ENCODE data around the gene DYNC1I1. TPM values are rescaled to one million over a fixed set of nuclear protein-coding genes. Genes with fewer than 3 reads are reported as not detected.

The DYNC1I1 gene
- total and polyA plus RNA-seq, 2 donors: 2.5 to 6.3 TPM

DNA sequence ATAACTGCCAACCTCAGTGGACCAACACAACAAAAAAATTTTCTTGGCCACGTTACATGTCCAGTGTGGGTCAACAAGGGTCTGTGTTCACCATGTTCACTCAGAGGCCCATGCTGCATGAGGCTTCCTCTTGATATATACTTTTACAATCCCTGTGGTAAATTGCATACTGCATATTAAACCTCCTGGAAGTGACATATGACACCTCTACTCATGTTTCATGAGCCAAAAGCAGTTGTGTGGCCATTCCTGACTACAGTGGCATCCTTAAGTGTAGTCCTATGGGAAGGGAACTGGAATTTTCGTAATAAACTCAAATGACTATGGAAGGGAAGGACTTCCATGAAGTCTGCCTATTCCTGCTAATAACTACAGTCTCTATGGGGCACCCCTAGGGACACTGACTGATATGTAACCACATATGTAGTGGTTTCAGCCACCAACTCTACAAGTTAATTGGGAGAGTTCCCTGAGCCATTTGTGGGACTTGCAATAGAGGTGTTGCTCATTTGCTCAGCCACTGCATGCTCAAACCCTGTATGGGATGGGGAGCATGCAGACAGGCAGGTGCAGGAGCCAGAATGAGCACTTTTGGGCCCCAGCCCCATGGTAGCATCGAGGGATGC lies 9.7 kb downstream of the DYNC1I1 start:
- Histone ChIP-seq H3K36me3 (ENCODE audit: control insufficient read depth in 2 of 2, insufficient read depth in 2 of 2, low read length in 1 of 2) (no peaks in the 10 kb centered on the region), H3K9me3 (ENCODE audit: control insufficient read depth in 2 of 2, insufficient read depth in 1 of 2, low read length in 1 of 2) (no peaks in the 10 kb centered on the region), H3K27ac (ENCODE audit: low read depth in 1 of 2, low read length in 1 of 2) (no peak overlapping the region), H3K4me1 (ENCODE audit: control insufficient read depth in 2 of 2, insufficient read depth in 2 of 2, low read length in 2 of 2) (no peaks in the 10 kb centered on the region), H3K27me3 (ENCODE audit: control insufficient read depth in 2 of 2, insufficient read depth in 1 of 2, low read length in 1 of 2) (no peaks in the 10 kb centered on the region), H3K4me3 (ENCODE audit: low read length in 2 of 2) (no peak overlapping the region)
- WGBS: 78% methylated on average over 3 of the region's 3 CpGs
- no peak for DNase-seq (ENCODE audit: low read depth in 6 of 9, low spot score in 9 of 9)

DNA sequence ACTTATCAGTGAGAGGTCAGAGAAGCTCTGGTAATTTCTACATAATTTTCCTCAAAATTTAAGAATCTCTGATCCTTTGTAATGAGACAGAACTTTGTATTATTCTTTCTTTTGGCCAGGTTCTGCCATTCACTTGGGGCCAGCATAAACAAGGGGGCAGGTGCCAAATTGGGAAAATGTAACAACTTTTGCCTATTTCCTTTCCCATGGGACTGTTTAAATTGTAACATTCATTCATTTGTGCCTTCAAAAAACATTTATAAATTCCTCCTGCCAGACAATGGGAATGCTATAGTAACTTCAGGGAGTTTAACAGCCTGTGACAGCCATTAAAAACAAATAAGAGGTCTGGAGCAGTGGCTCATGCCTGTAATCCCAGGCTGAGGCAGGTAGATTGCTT lies 12.4 kb downstream of the DYNC1I1 start:
- H3K27me3 ChIP-seq (ENCODE audit: control insufficient read depth in 2 of 2, insufficient read depth in 1 of 2, low read length in 1 of 2): no peaks in the 10 kb centered on the region
- no peaks in the 10 kb centered on the region for H3K9me3 ChIP-seq (ENCODE audit: control insufficient read depth in 2 of 2, insufficient read depth in 1 of 2, low read length in 1 of 2)
- H3K4me1 ChIP-seq (ENCODE audit: control insufficient read depth in 2 of 2, insufficient read depth in 2 of 2, low read length in 2 of 2): no peaks in the 10 kb centered on the region
- H3K27ac ChIP-seq (ENCODE audit: low read depth in 1 of 2, low read length in 1 of 2): no peak overlapping the region
- no peak for DNase-seq (ENCODE audit: low read depth in 6 of 9, low spot score in 9 of 9)
- H3K4me3 ChIP-seq (ENCODE audit: low read length in 2 of 2): no peak overlapping the region
- no peaks in the 10 kb centered on the region for H3K36me3 ChIP-seq (ENCODE audit: control insufficient read depth in 2 of 2, insufficient read depth in 2 of 2, low read length in 1 of 2)

DNA sequence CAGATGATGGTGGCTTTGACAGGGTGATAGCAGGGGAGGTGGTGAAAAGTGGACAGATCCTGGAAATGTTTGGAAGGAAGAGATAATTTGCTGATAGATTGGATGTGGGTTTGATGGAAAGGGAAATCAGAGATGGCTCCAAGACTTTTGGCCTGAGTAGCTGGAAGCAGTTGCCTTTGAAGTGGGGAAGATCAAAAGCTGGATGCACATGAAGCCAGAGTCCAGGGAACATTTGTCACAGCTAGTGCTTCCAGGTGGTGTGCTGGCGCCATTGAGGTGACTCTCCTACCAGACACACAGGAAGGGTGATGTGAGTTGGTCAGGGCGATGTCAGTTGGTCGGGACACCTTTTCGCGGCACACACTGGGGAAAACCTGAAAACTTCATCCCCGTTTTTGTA lies 15.9 kb downstream of the DYNC1I1 start:
- Histone ChIP-seq H3K9me3 (ENCODE audit: control insufficient read depth in 2 of 2, insufficient read depth in 1 of 2, low read length in 1 of 2) (no peaks in the 10 kb centered on the region), H3K36me3 (ENCODE audit: control insufficient read depth in 2 of 2, insufficient read depth in 2 of 2, low read length in 1 of 2) (no peaks in the 10 kb centered on the region), H3K27ac (ENCODE audit: low read depth in 1 of 2, low read length in 1 of 2) (no peak overlapping the region), H3K4me1 (ENCODE audit: control insufficient read depth in 2 of 2, insufficient read depth in 2 of 2, low read length in 2 of 2) (no peaks in the 10 kb centered on the region), H3K4me3 (ENCODE audit: low read length in 2 of 2) (no peak overlapping the region), H3K27me3 (ENCODE audit: control insufficient read depth in 2 of 2, insufficient read depth in 1 of 2, low read length in 1 of 2) (no peaks in the 10 kb centered on the region)
- 97% methylated on average over 6 of the region's 6 CpGs for WGBS
- DNase-seq (ENCODE audit: low read depth in 6 of 9, low spot score in 9 of 9): no peak

DNA sequence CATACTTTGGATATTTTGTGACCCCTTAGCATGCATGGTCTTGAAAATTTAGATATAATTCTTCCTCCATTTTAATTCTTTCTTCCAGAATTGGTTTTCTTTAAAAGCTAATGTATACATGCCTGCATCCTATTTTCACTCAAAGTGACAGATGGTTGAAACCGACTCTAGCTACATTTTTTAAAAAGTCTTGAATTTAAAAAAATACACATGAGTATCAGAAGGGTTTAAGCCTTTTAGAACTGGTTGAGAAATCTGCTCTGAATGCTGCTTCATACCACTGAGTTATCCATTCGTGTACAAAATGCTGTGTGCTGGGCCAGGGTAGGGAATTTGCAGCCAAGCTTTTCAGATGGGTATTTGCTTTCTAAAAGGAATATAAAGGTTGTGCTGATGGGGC lies 16.5 kb downstream of the DYNC1I1 start:
- H3K4me1 ChIP-seq (ENCODE audit: control insufficient read depth in 2 of 2, insufficient read depth in 2 of 2, low read length in 2 of 2): no peaks in the 10 kb centered on the region
- WGBS: 69% methylated on average over 2 of the region's 2 CpGs
- no peak overlapping the region for H3K27ac ChIP-seq (ENCODE audit: low read depth in 1 of 2, low read length in 1 of 2)
- H3K27me3 ChIP-seq (ENCODE audit: control insufficient read depth in 2 of 2, insufficient read depth in 1 of 2, low read length in 1 of 2): no peaks in the 10 kb centered on the region
- H3K36me3 ChIP-seq (ENCODE audit: control insufficient read depth in 2 of 2, insufficient read depth in 2 of 2, low read length in 1 of 2): no peaks in the 10 kb centered on the region
- no peaks in the 10 kb centered on the region for H3K9me3 ChIP-seq (ENCODE audit: control insufficient read depth in 2 of 2, insufficient read depth in 1 of 2, low read length in 1 of 2)
- H3K4me3 ChIP-seq (ENCODE audit: low read length in 2 of 2): no peak overlapping the region
- no peak for DNase-seq (ENCODE audit: low read depth in 6 of 9, low spot score in 9 of 9)

DNA sequence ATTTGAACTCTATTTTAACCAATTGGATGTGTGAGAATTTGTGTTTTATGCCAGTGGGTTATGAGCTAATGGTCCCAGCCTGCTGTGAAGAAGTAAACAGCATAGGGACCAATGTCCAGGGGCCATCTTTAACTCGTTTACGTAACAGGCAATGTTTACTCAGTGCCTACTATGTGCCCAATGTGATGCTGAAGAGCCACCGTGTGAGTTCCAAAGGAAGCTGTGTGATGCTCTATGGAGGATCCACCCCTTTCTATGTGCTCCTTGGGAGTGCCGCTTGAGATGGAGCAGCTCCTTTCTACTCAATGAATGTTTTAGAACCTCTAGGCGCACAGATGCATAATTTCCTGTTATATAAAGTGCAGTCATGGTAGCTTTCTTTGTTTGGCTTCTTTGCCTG lies 21.3 kb downstream of the DYNC1I1 start:
- H3K4me3 ChIP-seq (ENCODE audit: low read length in 2 of 2): no peak overlapping the region
- H3K4me1 ChIP-seq (ENCODE audit: control insufficient read depth in 2 of 2, insufficient read depth in 2 of 2, low read length in 2 of 2): no peaks in the 10 kb centered on the region
- no peak for DNase-seq (ENCODE audit: low read depth in 6 of 9, low spot score in 9 of 9)
- no peak overlapping the region for H3K27ac ChIP-seq (ENCODE audit: low read depth in 1 of 2, low read length in 1 of 2)
- no peaks in the 10 kb centered on the region for H3K9me3 ChIP-seq (ENCODE audit: control insufficient read depth in 2 of 2, insufficient read depth in 1 of 2, low read length in 1 of 2)
- H3K27me3 ChIP-seq (ENCODE audit: control insufficient read depth in 2 of 2, insufficient read depth in 1 of 2, low read length in 1 of 2): no peaks in the 10 kb centered on the region
- no peaks in the 10 kb centered on the region for H3K36me3 ChIP-seq (ENCODE audit: control insufficient read depth in 2 of 2, insufficient read depth in 2 of 2, low read length in 1 of 2)
- WGBS: 95% methylated on average over 5 of the region's 5 CpGs

DNA sequence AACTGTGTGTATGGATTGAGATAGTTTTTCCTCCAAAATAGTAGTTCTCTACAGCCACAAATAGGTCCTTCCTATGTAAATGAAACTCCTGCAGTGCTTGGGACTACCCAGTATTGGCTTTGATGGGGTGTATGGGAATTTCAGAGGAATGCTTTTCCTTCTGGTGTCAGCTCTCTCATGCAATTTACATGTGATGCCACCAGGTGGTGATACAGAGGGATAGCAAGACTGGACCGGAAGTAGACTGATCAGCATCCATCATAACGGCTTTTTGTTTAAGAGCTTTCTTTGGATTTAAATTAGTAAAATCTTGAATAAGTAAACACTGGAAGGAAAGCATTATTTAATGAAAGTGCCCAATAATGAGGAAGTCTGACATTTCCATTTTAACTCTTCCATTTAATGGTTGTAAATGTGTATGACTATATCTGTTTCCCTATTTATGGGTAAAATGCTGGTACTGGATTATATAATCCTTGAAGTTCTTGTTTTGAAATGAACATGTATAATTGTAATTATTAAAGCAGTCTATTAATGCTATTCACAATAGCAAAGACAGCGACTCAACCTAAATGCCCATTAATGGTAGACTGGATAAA lies 22.7 kb downstream of the DYNC1I1 start:
- Histone ChIP-seq H3K4me1 (ENCODE audit: control insufficient read depth in 2 of 2, insufficient read depth in 2 of 2, low read length in 2 of 2) (no peaks in the 10 kb centered on the region), H3K4me3 (ENCODE audit: low read length in 2 of 2) (no peak overlapping the region), H3K27ac (ENCODE audit: low read depth in 1 of 2, low read length in 1 of 2) (no peak overlapping the region), H3K9me3 (ENCODE audit: control insufficient read depth in 2 of 2, insufficient read depth in 1 of 2, low read length in 1 of 2) (no peaks in the 10 kb centered on the region), H3K27me3 (ENCODE audit: control insufficient read depth in 2 of 2, insufficient read depth in 1 of 2, low read length in 1 of 2) (no peaks in the 10 kb centered on the region), H3K36me3 (ENCODE audit: control insufficient read depth in 2 of 2, insufficient read depth in 2 of 2, low read length in 1 of 2) (no peaks in the 10 kb centered on the region)
- no peak for DNase-seq (ENCODE audit: low read depth in 6 of 9, low spot score in 9 of 9)
- WGBS: 92% methylated on average over 3 of the region's 3 CpGs

DNA sequence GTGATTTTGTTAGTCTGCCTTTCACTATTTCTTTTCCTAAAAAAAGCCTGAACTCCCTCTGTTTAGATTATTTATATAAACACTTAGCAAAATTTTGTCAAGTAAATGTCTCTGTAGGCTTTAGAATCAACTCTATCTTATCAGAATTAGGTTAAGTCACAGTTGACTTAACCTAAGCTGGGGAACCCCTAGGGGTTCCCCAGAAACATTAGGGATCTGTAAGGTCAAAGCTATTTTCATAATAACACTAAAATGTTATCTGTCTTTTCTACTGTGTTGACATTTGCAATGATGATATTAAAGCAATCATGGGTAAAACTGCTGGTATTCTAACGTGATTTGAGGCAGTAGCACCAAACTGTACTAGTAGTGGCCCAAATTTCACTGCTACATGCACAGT lies 24.3 kb downstream of the DYNC1I1 start:
- H3K9me3 ChIP-seq (ENCODE audit: control insufficient read depth in 2 of 2, insufficient read depth in 1 of 2, low read length in 1 of 2): no peaks in the 10 kb centered on the region
- H3K36me3 ChIP-seq (ENCODE audit: control insufficient read depth in 2 of 2, insufficient read depth in 2 of 2, low read length in 1 of 2): no peaks in the 10 kb centered on the region
- H3K4me1 ChIP-seq (ENCODE audit: control insufficient read depth in 2 of 2, insufficient read depth in 2 of 2, low read length in 2 of 2): no peaks in the 10 kb centered on the region
- no peaks in the 10 kb centered on the region for H3K27me3 ChIP-seq (ENCODE audit: control insufficient read depth in 2 of 2, insufficient read depth in 1 of 2, low read length in 1 of 2)
- no peak overlapping the region for H3K27ac ChIP-seq (ENCODE audit: low read depth in 1 of 2, low read length in 1 of 2)
- WGBS: 87% methylated on average over 1 of the region's 1 CpG
- DNase-seq (ENCODE audit: low read depth in 6 of 9, low spot score in 9 of 9): no peak
- no peak overlapping the region for H3K4me3 ChIP-seq (ENCODE audit: low read length in 2 of 2)

DNA sequence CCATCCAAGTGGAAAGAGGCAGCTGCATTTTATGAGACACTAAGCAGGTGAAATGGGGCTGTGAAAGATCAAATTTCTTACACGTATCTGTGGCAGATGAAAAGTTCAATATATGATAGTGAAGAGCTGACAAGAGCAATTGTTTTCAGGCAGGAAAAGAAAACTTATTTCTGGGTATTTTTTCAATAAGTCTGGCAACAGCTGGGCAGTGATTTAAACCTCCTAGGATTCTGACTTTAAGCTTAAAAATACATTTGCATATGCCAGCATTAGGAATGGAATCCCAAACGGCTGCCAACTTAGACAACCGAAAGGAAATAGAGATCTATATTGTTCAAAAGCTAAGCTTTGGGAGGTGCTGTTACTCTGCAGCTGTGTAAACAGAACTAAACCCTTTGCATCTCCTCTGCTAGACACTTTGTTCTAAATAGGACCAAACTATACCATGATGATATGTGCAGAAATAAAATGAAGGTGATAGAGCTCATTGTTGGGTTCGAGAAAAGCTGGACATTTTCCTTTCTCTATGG lies 26.1 kb downstream of the DYNC1I1 start:
- 75% methylated on average over 4 of the region's 4 CpGs for WGBS

DNA sequence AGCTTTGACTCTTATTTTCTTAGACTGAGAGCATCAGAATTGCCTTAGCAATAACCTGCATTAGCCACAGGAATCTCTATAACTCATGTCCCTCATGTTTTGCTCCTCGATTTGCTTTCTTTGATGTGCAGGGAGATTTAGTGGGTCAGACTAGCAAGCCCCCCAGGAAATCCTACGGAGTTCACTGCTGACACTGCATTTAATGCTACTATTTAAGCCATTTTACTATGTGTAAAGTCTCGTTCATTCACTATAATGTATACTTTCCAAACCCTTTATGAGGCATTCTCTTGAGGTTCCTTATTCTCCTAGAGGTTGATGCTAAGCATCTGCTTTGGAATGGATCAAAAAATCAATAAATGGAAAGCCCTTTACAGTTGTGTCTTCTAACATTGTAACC lies 28.4 kb downstream of the DYNC1I1 start:
- H3K9me3 ChIP-seq (ENCODE audit: control insufficient read depth in 2 of 2, insufficient read depth in 1 of 2, low read length in 1 of 2): no peaks in the 10 kb centered on the region
- no peak for DNase-seq (ENCODE audit: low read depth in 6 of 9, low spot score in 9 of 9)
- H3K36me3 ChIP-seq (ENCODE audit: control insufficient read depth in 2 of 2, insufficient read depth in 2 of 2, low read length in 1 of 2): no peaks in the 10 kb centered on the region
- WGBS: 85% methylated on average over 3 of the region's 3 CpGs
- no peak overlapping the region for H3K27ac ChIP-seq (ENCODE audit: low read depth in 1 of 2, low read length in 1 of 2)
- H3K4me3 ChIP-seq (ENCODE audit: low read length in 2 of 2): no peak overlapping the region
- no peaks in the 10 kb centered on the region for H3K4me1 ChIP-seq (ENCODE audit: control insufficient read depth in 2 of 2, insufficient read depth in 2 of 2, low read length in 2 of 2)
- no peaks in the 10 kb centered on the region for H3K27me3 ChIP-seq (ENCODE audit: control insufficient read depth in 2 of 2, insufficient read depth in 1 of 2, low read length in 1 of 2)

More for the DNA sequence above, 26.1 kb downstream of the DYNC1I1 start:
- Histone ChIP-seq H3K36me3 (ENCODE audit: control insufficient read depth in 2 of 2, insufficient read depth in 2 of 2, low read length in 1 of 2) (no peaks in the 10 kb centered on the region), H3K9me3 (ENCODE audit: control insufficient read depth in 2 of 2, insufficient read depth in 1 of 2, low read length in 1 of 2) (no peaks in the 10 kb centered on the region), H3K4me1 (ENCODE audit: control insufficient read depth in 2 of 2, insufficient read depth in 2 of 2, low read length in 2 of 2) (no peaks in the 10 kb centered on the region), H3K4me3 (ENCODE audit: low read length in 2 of 2) (no peak overlapping the region), H3K27me3 (ENCODE audit: control insufficient read depth in 2 of 2, insufficient read depth in 1 of 2, low read length in 1 of 2) (no peaks in the 10 kb centered on the region), H3K27ac (ENCODE audit: low read depth in 1 of 2, low read length in 1 of 2) (no peak overlapping the region)
- DNase-seq (ENCODE audit: low read depth in 6 of 9, low spot score in 9 of 9): no peak
